A549 (cell line): ENCODE results near the gene ZDHHC18.

ENCODE experiments used
- CEBPB ChIP-seq, 2 experiments: fragments of >200 bp in 1 of 2; sonication (Bioruptor Twin) in 1 of 2; formaldehyde crosslinking in 1 of 2; IDR thresholded peaks; 2 replicates each; pipeline ENCODE4 v1.6.1; 2012 to 2016
- CHD2 ChIP-seq: fragments of 150-350 bp; IDR thresholded peaks from 2 replicates; pipeline ENCODE4 v1.6.1; 2014; ENCODE audit warnings: low read length; ENCODE audit not compliant: partially characterized antibody
- CHD4 ChIP-seq: fragments of 200-600 bp; sonication (generic); IDR thresholded peaks from 2 replicates; pipeline ENCODE4 v1.6.1; 2016; ENCODE audit warnings: antibody characterized with exemption, mild to moderate bottlenecking, borderline replicate concordance
- EP300 ChIP-seq, 2 experiments: fragments of >200 bp; sonication (Bioruptor Twin); formaldehyde crosslinking; IDR thresholded peaks; 2 replicates in 1 of 2; 3 replicates in 1 of 2; pipeline ENCODE4 v1.6.1; 2016 to 2017
- JUN ChIP-seq, 2 experiments: fragments of >200 bp; sonication (Bioruptor Twin); formaldehyde crosslinking; IDR thresholded peaks; 2 replicates in 1 of 2; 3 replicates in 1 of 2; pipeline ENCODE4 v1.6.1; 2016 to 2017
- KDM1A ChIP-seq: fragments of 200-600 bp; sonication (generic); IDR thresholded peaks from 2 replicates; pipeline ENCODE4 v1.6.1; 2016; ENCODE audit warnings: low read depth, mild to moderate bottlenecking
- PHF8 ChIP-seq: fragments of 200-600 bp; sonication (generic); IDR thresholded peaks from 2 replicates; pipeline ENCODE4 v1.6.1; 2016; ENCODE audit warnings: low read depth, mild to moderate bottlenecking, antibody characterized with exemption, moderate library complexity, borderline replicate concordance
- POLR2A ChIP-seq: IDR thresholded peaks from 2 replicates; pipeline ENCODE4 v1.6.1; 2012; ENCODE audit warnings: mild to moderate bottlenecking, low read length
- POLR2AphosphoS2 ChIP-seq: conservative IDR thresholded peaks from 2 replicates; pipeline ENCODE4 v1.6.1; 2012; ENCODE audit warnings: low read length, improper control_type of control experiment, inconsistent platforms
- ZC3H11A ChIP-seq: fragments of 450-650 bp; IDR thresholded peaks from 2 replicates; pipeline ENCODE4 v1.6.1; 2014; ENCODE audit warnings: antibody characterized with exemption, mild to moderate bottlenecking
- TF ChIP-seq, protein P1 (sequence below): fragments of >200 bp; sonication (Bioruptor Twin); formaldehyde crosslinking; IDR thresholded peaks from 3 replicates; pipeline ENCODE4 v1.5.1; 2016

DNA sequence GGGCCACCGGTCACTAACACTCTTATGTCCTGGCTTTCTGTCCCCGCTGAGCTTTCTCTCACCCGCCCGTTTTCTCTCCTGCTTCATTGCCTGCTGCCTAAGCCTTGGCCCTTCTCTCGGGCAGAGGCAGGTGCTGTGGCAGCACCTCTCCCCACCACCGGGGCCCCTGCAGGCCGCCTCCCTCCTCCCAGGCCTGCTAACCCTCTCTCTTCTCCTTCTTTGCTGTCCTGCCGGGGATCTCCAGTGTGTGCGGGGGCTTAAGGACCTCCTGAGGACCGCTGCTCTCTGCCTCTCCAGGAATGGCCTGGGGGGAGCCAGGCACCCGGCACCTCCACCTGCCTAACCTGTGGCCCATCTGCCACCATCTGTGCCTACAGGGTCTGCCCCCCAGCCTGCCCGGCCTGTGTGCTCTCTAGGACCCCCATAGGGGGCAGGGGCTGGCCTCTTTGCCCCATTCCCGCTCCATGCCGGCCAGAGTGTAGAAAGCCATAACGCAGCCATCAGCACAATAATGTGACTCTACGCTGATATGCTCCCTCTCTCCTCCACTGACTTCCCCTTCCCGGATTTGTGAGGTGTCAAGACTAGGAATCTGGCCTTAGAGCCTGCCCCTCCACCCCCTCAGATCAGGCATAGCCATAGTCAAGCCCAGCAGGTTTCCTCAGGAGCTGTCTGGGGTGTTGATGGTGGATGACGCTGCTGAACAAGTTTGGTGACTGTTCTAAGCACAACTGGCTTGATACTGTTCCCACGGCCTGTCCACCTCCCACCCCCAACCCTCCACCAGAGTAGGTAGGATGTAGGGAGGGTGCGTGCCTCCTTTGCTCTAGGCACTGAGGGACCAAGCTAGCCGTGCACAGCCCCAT is 30.3 kb downstream of the ZDHHC18 start:
- no peak for TF ChIP-seq CEBPB (IDR thresholded peaks at IDR 0.05)
- no peak for TF ChIP-seq KDM1A
- TF ChIP-seq PHF8: no peak
- TF ChIP-seq, protein P1, sequence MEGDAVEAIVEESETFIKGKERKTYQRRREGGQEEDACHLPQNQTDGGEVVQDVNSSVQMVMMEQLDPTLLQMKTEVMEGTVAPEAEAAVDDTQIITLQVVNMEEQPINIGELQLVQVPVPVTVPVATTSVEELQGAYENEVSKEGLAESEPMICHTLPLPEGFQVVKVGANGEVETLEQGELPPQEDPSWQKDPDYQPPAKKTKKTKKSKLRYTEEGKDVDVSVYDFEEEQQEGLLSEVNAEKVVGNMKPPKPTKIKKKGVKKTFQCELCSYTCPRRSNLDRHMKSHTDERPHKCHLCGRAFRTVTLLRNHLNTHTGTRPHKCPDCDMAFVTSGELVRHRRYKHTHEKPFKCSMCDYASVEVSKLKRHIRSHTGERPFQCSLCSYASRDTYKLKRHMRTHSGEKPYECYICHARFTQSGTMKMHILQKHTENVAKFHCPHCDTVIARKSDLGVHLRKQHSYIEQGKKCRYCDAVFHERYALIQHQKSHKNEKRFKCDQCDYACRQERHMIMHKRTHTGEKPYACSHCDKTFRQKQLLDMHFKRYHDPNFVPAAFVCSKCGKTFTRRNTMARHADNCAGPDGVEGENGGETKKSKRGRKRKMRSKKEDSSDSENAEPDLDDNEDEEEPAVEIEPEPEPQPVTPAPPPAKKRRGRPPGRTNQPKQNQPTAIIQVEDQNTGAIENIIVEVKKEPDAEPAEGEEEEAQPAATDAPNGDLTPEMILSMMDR: no peak
- no peak for TF ChIP-seq CHD4
- no peak for TF ChIP-seq ZC3H11A
- no peak for TF ChIP-seq CHD2
- no peak for TF ChIP-seq POLR2A
- TF ChIP-seq JUN (IDR thresholded peaks at IDR 0.05): no peak
- TF ChIP-seq POLR2AphosphoS2: no peak
- no peak for TF ChIP-seq EP300 (IDR thresholded peaks at IDR 0.05)
